Measurements from ENCODE around the gene RAB40C.

GRCh38 chr16:543301-544164 lies 46.3 kb upstream of the RAB40C start:
- TF ChIP-seq AR (CRISPR knock-in tag; IDR thresholded peaks at IDR 0.05) (no peak), CTCF (IDR thresholded peaks at IDR 0.05) (no peak), FOXK1 (CRISPR knock-in tag; IDR thresholded peaks at IDR 0.05) (no peak), MAX (CRISPR knock-in tag; IDR thresholded peaks at IDR 0.05) (no peak), ATF2 (CRISPR knock-in tag; IDR thresholded peaks at IDR 0.05; ENCODE audit: borderline replicate concordance, low read depth) (no peak), ELF4 (CRISPR knock-in tag; IDR thresholded peaks at IDR 0.05; ENCODE audit: low read depth) (no peak), TP53 (CRISPR knock-in tag; IDR thresholded peaks at IDR 0.05) (no peak)
- TF ChIP-seq, protein P1, sequence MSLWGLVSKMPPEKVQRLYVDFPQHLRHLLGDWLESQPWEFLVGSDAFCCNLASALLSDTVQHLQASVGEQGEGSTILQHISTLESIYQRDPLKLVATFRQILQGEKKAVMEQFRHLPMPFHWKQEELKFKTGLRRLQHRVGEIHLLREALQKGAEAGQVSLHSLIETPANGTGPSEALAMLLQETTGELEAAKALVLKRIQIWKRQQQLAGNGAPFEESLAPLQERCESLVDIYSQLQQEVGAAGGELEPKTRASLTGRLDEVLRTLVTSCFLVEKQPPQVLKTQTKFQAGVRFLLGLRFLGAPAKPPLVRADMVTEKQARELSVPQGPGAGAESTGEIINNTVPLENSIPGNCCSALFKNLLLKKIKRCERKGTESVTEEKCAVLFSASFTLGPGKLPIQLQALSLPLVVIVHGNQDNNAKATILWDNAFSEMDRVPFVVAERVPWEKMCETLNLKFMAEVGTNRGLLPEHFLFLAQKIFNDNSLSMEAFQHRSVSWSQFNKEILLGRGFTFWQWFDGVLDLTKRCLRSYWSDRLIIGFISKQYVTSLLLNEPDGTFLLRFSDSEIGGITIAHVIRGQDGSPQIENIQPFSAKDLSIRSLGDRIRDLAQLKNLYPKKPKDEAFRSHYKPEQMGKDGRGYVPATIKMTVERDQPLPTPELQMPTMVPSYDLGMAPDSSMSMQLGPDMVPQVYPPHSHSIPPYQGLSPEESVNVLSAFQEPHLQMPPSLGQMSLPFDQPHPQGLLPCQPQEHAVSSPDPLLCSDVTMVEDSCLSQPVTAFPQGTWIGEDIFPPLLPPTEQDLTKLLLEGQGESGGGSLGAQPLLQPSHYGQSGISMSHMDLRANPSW (CRISPR knock-in tag; conservative IDR thresholded peaks at IDR 0.05; ENCODE audit: low read depth) = no peak

Data from WTC11 (cell line).